ENCODE measurements around the gene TERT.

- TF ChIP-seq CTCF (IDR thresholded peaks at IDR 0.05) = no peak
- TF ChIP-seq POLR2AphosphoS5 (IDR thresholded peaks at IDR 0.05) = no peak
These were observed 14.5 kb downstream of the TERT start for GRCh38 chr5:1280177-1281037.

All from prostate gland (tissue), 2 donors.